Esophagus squamous epithelium (tissue), 5 donors: ENCODE results near the gene IL1RAPL2. TPM values are rescaled to one million over a fixed set of nuclear protein-coding genes. Genes with fewer than 3 reads are reported as not detected.
A peak's percentile ranks its signal among the peaks of the same experiment; 100 is the strongest.
"Not testable (repeated sequence)": the region's sequence is repeated elsewhere in the genome, so short reads cannot be mapped to it uniquely, and the experiment has no call there.

Experiments
- DNase-seq: peaks from one replicate; lab custom pipeline; 2025; lab: John Stamatoyannopoulos, UW
- H3K27ac ChIP-seq, 4 donors: fragments of 200-600 bp; sonication (generic); one replicate each; pipeline ENCODE4 v1.5.1; 2016 to 2019; ENCODE audit warnings: mild to moderate bottlenecking in 1 of 4
- H3K27me3 ChIP-seq, 4 donors: fragments of 200-600 bp; sonication (generic); 1 replicate in 3 of 4; 2 replicates in 1 of 4; pipeline versions ENCODE4 v1.5.1 to v1.6.0; 2017 to 2021; ENCODE audit warnings: antibody characterized with exemption in 1 of 4
- H3K36me3 ChIP-seq, 3 donors: fragments of 200-600 bp; sonication (generic); one replicate each; pipeline ENCODE4 v1.5.1; 2016 to 2019
- H3K4me1 ChIP-seq, 3 donors: fragments of 200-600 bp; sonication (generic); one replicate each; pipeline ENCODE4 v1.5.1; 2017 to 2019
- H3K4me3 ChIP-seq, 4 donors: fragments of 200-600 bp; sonication (generic); 1 replicate in 3 of 4; 2 replicates in 1 of 4; pipeline ENCODE4 v1.5.1; 2016 to 2019; ENCODE audit warnings: mild to moderate bottlenecking in 2 of 4, moderate library complexity in 1 of 4
- H3K9me3 ChIP-seq, 3 donors: fragments of 200-600 bp; sonication (generic); one replicate each; pipeline ENCODE4 v1.5.1; 2016 to 2019
- POLR2A ChIP-seq, 4 donors: fragments of 450-650 bp; IDR thresholded peaks; one replicate each; pipeline ENCODE4 v1.6.1; 2017; ENCODE audit warnings: antibody characterized with exemption in 4 of 4, mild to moderate bottlenecking in 4 of 4, moderate library complexity in 3 of 4
- WGBS, 2 donors: methylation state at CpG; one replicate each; pipeline ENCODE4 v1.1.5; 2018; 5-methylcytosine and 5-hydroxymethylcytosine counted together
- intact Hi-C: fragments of 100-400 bp; cut with DNase I; formaldehyde crosslinking; loops from one replicate; pipeline ENCODE4 v1.15.0; 2022
- total RNA-seq, 4 donors: library from RNA; depleted of rRNA; stranded (reverse); fragments of >200 nt; gene quantifications; one replicate each; pipeline ENCODE4 v1.1.0, GENCODE V29; 2016
- TF ChIP-seq, protein P1 (sequence below), 6 experiments: fragments of 450-650 bp in 4 of 6; fragments of 200-600 bp in 2 of 6; sonication (generic) in 2 of 6; IDR thresholded peaks; one replicate each; pipeline ENCODE4 v1.5.1; 2016 to 2019; ENCODE audit warnings: antibody characterized with exemption in 6 of 6, mild to moderate bottlenecking in 4 of 6, moderate library complexity in 4 of 6
- donor health status: DM: yes; HTN: yes; CAD: no.

The IL1RAPL2 gene
- under 1 TPM in 1 of 4 donors, not detected in 3; 0.09 TPM for total RNA-seq

DNA sequence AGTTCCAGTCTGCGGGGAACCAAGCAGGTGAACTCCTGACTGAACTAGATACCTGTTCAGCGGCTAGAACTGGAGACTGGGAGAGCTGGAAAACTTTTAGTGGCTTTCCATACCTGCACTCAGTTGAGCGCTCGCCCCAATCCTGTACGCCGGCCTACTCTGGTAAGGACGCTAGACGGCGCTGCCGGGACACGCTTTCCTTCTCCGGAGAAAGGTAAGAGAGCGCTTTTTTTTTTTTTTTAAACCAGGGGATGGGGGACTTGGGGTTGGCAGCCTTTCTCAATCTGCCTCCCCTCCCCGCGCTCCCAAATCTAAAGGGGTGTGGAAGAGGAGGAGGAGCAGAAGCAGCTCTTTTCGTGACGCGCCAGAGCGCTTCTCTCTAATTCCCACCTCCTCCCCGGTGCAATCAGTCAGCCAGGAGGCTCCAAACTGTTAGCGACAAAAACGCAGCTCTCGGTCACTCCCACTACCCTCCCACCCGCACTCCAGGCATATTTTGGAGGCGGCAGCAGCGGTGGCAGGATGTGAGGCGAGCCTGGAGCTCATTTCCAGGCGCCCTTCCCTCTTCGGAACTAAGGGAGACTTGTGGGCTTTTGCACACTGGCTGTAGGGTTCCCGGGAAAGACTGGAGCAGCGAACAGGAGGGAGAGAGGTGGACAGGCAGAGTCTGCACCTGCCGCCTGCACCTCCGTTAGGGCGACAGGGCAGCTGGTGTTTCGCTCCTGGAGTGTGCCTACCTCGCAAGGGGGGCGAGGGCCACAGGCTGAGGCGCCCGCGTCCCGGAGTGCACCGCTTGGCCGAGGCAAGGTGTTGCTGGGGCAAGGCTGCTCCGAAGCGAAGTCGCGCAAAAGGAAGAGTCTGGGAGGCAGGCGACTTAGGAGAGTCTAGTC is at the start of gene IL1RAPL2:
Gene IL1RAPL2, plus strand, starts transcription at position 409 of the 890 bp plus-strand sequence.
- DNase-seq: no peak
- peak within 1 kb of the TSS in 2 of 4 donors; percentile 24 for H3K4me3 ChIP-seq
- 41% methylated on average over 11 of the region's 48 CpGs; no CpG with 5 or more reads in 1 of the 2 donors for WGBS, 2 donors
- no peaks in the 10 kb centered on the region for H3K9me3 ChIP-seq
- no peaks in the 10 kb centered on the region for H3K36me3 ChIP-seq
- peaks cover 0 to 55% (median 9%) of the 10 kb centered on the region in 4 donors for H3K27me3 ChIP-seq
- TF ChIP-seq, protein P1, sequence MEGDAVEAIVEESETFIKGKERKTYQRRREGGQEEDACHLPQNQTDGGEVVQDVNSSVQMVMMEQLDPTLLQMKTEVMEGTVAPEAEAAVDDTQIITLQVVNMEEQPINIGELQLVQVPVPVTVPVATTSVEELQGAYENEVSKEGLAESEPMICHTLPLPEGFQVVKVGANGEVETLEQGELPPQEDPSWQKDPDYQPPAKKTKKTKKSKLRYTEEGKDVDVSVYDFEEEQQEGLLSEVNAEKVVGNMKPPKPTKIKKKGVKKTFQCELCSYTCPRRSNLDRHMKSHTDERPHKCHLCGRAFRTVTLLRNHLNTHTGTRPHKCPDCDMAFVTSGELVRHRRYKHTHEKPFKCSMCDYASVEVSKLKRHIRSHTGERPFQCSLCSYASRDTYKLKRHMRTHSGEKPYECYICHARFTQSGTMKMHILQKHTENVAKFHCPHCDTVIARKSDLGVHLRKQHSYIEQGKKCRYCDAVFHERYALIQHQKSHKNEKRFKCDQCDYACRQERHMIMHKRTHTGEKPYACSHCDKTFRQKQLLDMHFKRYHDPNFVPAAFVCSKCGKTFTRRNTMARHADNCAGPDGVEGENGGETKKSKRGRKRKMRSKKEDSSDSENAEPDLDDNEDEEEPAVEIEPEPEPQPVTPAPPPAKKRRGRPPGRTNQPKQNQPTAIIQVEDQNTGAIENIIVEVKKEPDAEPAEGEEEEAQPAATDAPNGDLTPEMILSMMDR (IDR thresholded peaks at IDR 0.05): peak in 5 of 6 experiments; percentile 4 to 40 (median 16)
- TF ChIP-seq POLR2A (IDR thresholded peaks at IDR 0.05): no peak
- H3K27ac ChIP-seq: no peak within 1 kb of the TSS
- H3K4me1 ChIP-seq: peaks cover 0 to 13% (median 0%) of the 10 kb centered on the region in 3 donors
- intact Hi-C loops: no loop called here

DNA sequence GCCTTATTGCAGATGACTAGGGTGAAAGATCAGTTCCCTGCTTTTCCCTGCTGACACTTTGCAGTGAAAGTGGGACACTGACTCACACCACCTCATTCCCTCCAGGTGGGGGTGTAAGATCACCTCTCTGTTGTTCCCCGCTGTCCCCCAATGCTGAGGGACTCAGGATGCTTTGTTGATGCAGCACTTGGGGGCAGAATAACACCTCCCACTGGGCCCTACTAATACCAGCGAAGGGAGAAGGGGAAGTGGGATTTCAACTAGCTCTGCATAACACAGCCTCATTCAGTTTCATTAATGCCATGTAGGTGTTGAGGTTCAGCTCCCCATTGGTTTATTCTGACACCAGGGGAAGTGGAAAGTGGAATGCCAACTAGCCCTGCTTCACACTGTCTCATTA is 43.6 kb upstream of the IL1RAPL2 start:
- Histone ChIP-seq H3K4me1 (no peaks in the 10 kb centered on the region), H3K27ac (no peak overlapping the region), H3K9me3 (no peaks in the 10 kb centered on the region), H3K27me3 (peaks cover 0 to 5% (median 0%) of the 10 kb centered on the region in 4 donors), H3K36me3 (no peaks in the 10 kb centered on the region), H3K4me3 (no peak overlapping the region)
- TF ChIP-seq POLR2A (IDR thresholded peaks at IDR 0.05): no peak
- DNase-seq: no peak
- 22% methylated on average over 2 of the region's 2 CpGs; no CpG with 5 or more reads in 1 of the 2 donors for WGBS, 2 donors
- intact Hi-C loops: no loop called here

DNA sequence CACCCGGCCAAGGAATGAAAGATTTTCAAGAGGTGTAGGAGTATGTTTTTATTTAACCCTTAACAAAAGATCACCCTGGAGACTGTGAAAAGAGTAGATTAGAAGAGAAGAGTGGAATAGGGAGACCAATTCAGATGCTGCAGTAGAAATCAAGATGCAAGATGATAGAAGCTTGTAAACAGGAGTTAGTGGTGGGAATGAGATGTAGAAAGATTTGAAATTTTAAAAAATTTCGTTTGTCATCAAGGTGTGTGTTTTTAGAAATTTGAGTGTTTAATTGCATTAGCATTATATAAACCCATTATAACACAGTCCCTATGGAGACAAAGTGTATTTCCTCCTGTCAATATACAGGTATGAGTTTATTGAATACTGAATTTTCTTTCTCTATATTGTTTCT is 42.1 kb upstream of the IL1RAPL2 start:
- Histone ChIP-seq H3K27me3 (peaks cover 0 to 5% (median 0%) of the 10 kb centered on the region in 4 donors), H3K4me3 (no peak overlapping the region), H3K9me3 (no peaks in the 10 kb centered on the region), H3K27ac (no peak overlapping the region), H3K4me1 (no peaks in the 10 kb centered on the region), H3K36me3 (no peaks in the 10 kb centered on the region)
- intact Hi-C loops: no loop called here
- 13 to 18% methylated on average over 1 of the region's 2 CpGs for WGBS, 2 donors
- no peak for DNase-seq
- TF ChIP-seq POLR2A (IDR thresholded peaks at IDR 0.05): no peak
- TF ChIP-seq, protein P1 (IDR thresholded peaks at IDR 0.05): no peak

DNA sequence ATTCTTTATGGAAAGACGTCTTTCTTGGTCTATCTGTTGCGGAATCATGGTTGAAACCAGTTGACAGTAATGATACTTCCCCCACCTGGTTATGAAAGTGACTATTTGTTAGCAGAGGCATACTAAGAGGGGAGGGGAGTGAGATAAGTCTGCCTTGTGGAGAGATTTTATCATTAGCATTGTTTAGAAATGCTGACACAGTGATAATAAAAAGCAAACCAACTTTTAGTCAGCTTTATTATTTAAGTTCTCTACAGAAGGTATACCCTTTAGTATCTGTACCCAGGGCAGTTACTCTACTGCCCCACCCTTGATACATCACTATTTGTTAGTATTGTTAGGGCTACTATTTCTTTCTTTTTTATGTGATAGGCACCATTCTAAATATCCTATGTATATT is 26.9 kb upstream of the IL1RAPL2 start:
- 71 to 94% methylated on average over 2 of the region's 2 CpGs for WGBS, 2 donors

DNA sequence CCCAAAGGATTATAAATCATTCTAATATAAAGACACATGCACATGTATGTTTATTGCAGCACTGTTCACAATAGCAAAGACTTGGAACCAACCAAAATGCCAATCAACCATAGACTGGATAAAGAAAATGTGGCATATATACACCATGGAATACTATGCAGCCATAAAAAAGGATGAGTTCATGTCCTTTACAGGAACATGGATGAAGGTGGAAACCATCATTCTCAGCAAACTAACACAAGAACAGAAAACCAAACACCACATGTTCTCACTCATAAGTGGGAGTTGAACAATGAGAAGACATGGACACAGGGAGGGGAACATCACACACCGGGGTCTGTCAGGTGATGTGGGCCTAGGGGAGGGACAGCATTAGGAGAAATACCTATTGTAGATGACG is 23.6 kb upstream of the IL1RAPL2 start:
- H3K4me3 ChIP-seq, H3K4me1 ChIP-seq, H3K9me3 ChIP-seq, DNase-seq, H3K27ac ChIP-seq, H3K36me3 ChIP-seq, H3K27me3 ChIP-seq, intact Hi-C loops: not testable (repeated sequence)
- 39 to 42% methylated on average over 2 of the region's 2 CpGs for WGBS, 2 donors

More for the DNA sequence above, 26.9 kb upstream of the IL1RAPL2 start:
- Histone ChIP-seq H3K27ac (no peak overlapping the region), H3K27me3 (no peaks in the 10 kb centered on the region), H3K9me3 (no peaks in the 10 kb centered on the region), H3K4me3 (no peak overlapping the region), H3K4me1 (no peaks in the 10 kb centered on the region), H3K36me3 (no peaks in the 10 kb centered on the region)
- DNase-seq: no peak
- intact Hi-C loops: no loop called here
- TF ChIP-seq POLR2A (IDR thresholded peaks at IDR 0.05): no peak
- TF ChIP-seq, protein P1 (IDR thresholded peaks at IDR 0.05): no peak

DNA sequence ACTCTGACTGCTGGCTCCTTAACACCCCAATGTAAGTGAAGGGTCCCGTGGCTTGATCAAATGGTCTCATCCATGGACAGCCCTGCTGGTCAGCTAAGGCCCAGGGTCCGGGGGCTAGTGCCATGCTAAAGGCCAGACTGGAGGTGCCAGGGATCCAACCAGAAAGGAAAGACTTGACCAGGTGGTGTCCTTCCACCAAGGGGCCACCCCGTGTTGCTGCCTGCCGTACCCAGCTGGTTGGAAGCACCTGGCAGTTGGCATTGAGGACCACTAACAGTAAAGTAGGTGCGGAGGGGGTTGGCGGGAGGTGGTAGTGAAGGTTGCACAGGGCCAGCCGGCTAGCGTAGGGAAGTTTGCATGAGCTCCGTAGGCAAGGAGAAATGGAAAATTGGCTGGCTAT is 1.7 kb upstream of the IL1RAPL2 start:
- WGBS, 2 donors: 65% methylated on average over 8 of the region's 9 CpGs; no CpG with 5 or more reads in 1 of the 2 donors
- H3K27me3 ChIP-seq: peaks cover 0 to 54% (median 9%) of the 10 kb centered on the region in 4 donors
- no peak for DNase-seq
- peaks cover 0 to 13% (median 0%) of the 10 kb centered on the region in 3 donors for H3K4me1 ChIP-seq
- TF ChIP-seq POLR2A (IDR thresholded peaks at IDR 0.05): no peak
- TF ChIP-seq, protein P1 (IDR thresholded peaks at IDR 0.05): no peak
- no peak overlapping the region for H3K4me3 ChIP-seq
- no peaks in the 10 kb centered on the region for H3K36me3 ChIP-seq
- intact Hi-C loops: no loop called here
- no peak overlapping the region for H3K27ac ChIP-seq
- H3K9me3 ChIP-seq: no peaks in the 10 kb centered on the region
